ENCODE data around the gene COMMD10. TPM values are rescaled to one million over a fixed set of nuclear protein-coding genes. Genes with fewer than 3 reads are reported as not detected.
"Not testable (repeated sequence)": the region's sequence is repeated elsewhere in the genome, so short reads cannot be mapped to it uniquely, and the experiment has no call there.

Gene COMMD10
- polyA plus RNA-seq, 4 donors, result 38.4 to 75.5 (median 58.7) TPM

- DNase-seq (ENCODE audit: low read depth in 4 of 4, low spot score in 3 of 4), result no peak
These were observed 6.6 kb downstream of the COMMD10 start for GRCh38 chr5:116091416-116091815.

GRCh38 chr5:116097301-116097700, 12.5 kb downstream of the COMMD10 start:
- no peak for DNase-seq (ENCODE audit: low read depth in 4 of 4, low spot score in 3 of 4)

GRCh38 chr5:116098998-116099397, 14.2 kb downstream of the COMMD10 start:
- no peak for DNase-seq (ENCODE audit: low read depth in 4 of 4, low spot score in 3 of 4)

GRCh38 chr5:116104941-116105340, 20.1 kb downstream of the COMMD10 start:
- not testable (repeated sequence) for DNase-seq (ENCODE audit: low read depth in 4 of 4, low spot score in 3 of 4)

- DNase-seq (ENCODE audit: low read depth in 4 of 4, low spot score in 3 of 4), result no peak
These were observed 30.3 kb downstream of the COMMD10 start for GRCh38 chr5:116115163-116115562.

- no peak for DNase-seq (ENCODE audit: low read depth in 4 of 4, low spot score in 3 of 4)
These were observed 45.6 kb downstream of the COMMD10 start for GRCh38 chr5:116130471-116130870.

- no peak for DNase-seq (ENCODE audit: low read depth in 4 of 4, low spot score in 3 of 4)
These were observed 46.2 kb downstream of the COMMD10 start for GRCh38 chr5:116130976-116131375.

GRCh38 chr5:116133281-116133680, 48.5 kb downstream of the COMMD10 start:
- DNase-seq (ENCODE audit: low read depth in 4 of 4, low spot score in 3 of 4), result no peak

- no peak for DNase-seq (ENCODE audit: low read depth in 4 of 4, low spot score in 3 of 4)
These were observed 50.5 kb downstream of the COMMD10 start for GRCh38 chr5:116135344-116135743.

- DNase-seq (ENCODE audit: low read depth in 4 of 4, low spot score in 3 of 4), result peak; percentile 43 to 64 (median 50)
These were observed 52.9 kb downstream of the COMMD10 start for GRCh38 chr5:116137544-116138378.

GRCh38 chr5:116142495-116142894, 57.7 kb downstream of the COMMD10 start:
- DNase-seq (ENCODE audit: low read depth in 4 of 4, low spot score in 3 of 4), result no peak

GRCh38 chr5:116144103-116144502, 59.3 kb downstream of the COMMD10 start:
- DNase-seq (ENCODE audit: low read depth in 4 of 4, low spot score in 3 of 4), result no peak

- DNase-seq (ENCODE audit: low read depth in 4 of 4, low spot score in 3 of 4), result no peak
These were observed 60.2 kb downstream of the COMMD10 start for GRCh38 chr5:116144991-116145390.

GRCh38 chr5:116145416-116145815, 60.6 kb downstream of the COMMD10 start:
- no peak for DNase-seq (ENCODE audit: low read depth in 4 of 4, low spot score in 3 of 4)

GRCh38 chr5:116152169-116152568, 67.3 kb downstream of the COMMD10 start:
- no peak for DNase-seq (ENCODE audit: low read depth in 4 of 4, low spot score in 3 of 4)

GRCh38 chr5:116153687-116154174, 68.9 kb downstream of the COMMD10 start:
- DNase-seq (ENCODE audit: low read depth in 4 of 4, low spot score in 3 of 4), result no peak

GRCh38 chr5:116154252-116154651, 69.4 kb downstream of the COMMD10 start:
- no peak for DNase-seq (ENCODE audit: low read depth in 4 of 4, low spot score in 3 of 4)

GRCh38 chr5:116154931-116155330, 70.1 kb downstream of the COMMD10 start:
- no peak for DNase-seq (ENCODE audit: low read depth in 4 of 4, low spot score in 3 of 4)

GRCh38 chr5:116157902-116158301, 73.1 kb downstream of the COMMD10 start:
- DNase-seq (ENCODE audit: low read depth in 4 of 4, low spot score in 3 of 4), result no peak

- DNase-seq (ENCODE audit: low read depth in 4 of 4, low spot score in 3 of 4), result no peak
These were observed 74.2 kb downstream of the COMMD10 start for GRCh38 chr5:116159006-116159405.

GRCh38 chr5:116174111-116174510, 89.3 kb downstream of the COMMD10 start:
- DNase-seq (ENCODE audit: low read depth in 4 of 4, low spot score in 3 of 4), result no peak

GRCh38 chr5:116176121-116176520, 91.3 kb downstream of the COMMD10 start:
- DNase-seq (ENCODE audit: low read depth in 4 of 4, low spot score in 3 of 4), result no peak
